Lower leg skin (tissue), 3 donors: ENCODE measurements around the gene DNMT3B.

ENCODE experiments used
- CTCF ChIP-seq, 3 donors: fragments of 450-650 bp; IDR thresholded peaks; one replicate each; pipeline ENCODE4 v1.5.1; 2016; ENCODE audit warnings: antibody characterized with exemption in 3 of 3, mild to moderate bottlenecking in 3 of 3, moderate library complexity in 2 of 3
- POLR2A ChIP-seq, 2 donors: fragments of 450-650 bp; IDR thresholded peaks; one replicate each; pipeline ENCODE4 v1.6.1; 2016 to 2017; ENCODE audit warnings: antibody characterized with exemption in 2 of 2, mild to moderate bottlenecking in 1 of 2, moderate library complexity in 1 of 2

- no peak for TF ChIP-seq CTCF (IDR thresholded peaks at IDR 0.05)
- TF ChIP-seq POLR2A (IDR thresholded peaks at IDR 0.05): no peak
Observed at GRCh38 chr20:32823737-32824588, 61.8 kb downstream of the DNMT3B start.
